Activated CD4-positive, alpha-beta T cell treated with anti-CD3 and anti-CD28 coated beads, Interleukin-2, amount 10 ng/mL, durations not matched to agents 7 days and 5 days (primary cell): ENCODE data around the gene MGMT. TPM values are rescaled to one million over a fixed set of nuclear protein-coding genes. Genes with fewer than 3 reads are reported as not detected.
A peak's percentile ranks its signal among the peaks of the same experiment; 100 is the strongest.

Experiments
- CTCF ChIA-PET: fragments of 350-600 bp; sonication (Branson Sonifier 250); formaldehyde crosslinking; loops from one replicate; lab custom pipeline; 2021; ENCODE audit warnings: antibody characterized with exemption; lab: Charles Lee
- POLR2A ChIA-PET: fragments of 350-600 bp; sonication (Branson Sonifier 250); formaldehyde crosslinking; loops from one replicate; lab custom pipeline; 2021; ENCODE audit warnings: antibody characterized with exemption; lab: Charles Lee
- DNase-seq: peaks from one replicate; pipeline ENCODE4 v3.0.0-alpha.2; 2020
- H3K27ac Mint-ChIP-seq: one replicate; pipeline ENCODE4 v1.8.0; 2021; ENCODE audit warnings: mild to moderate bottlenecking, moderate library complexity, mixed read lengths
- H3K27me3 Mint-ChIP-seq: one replicate; pipeline ENCODE4 v1.8.0; 2021; ENCODE audit warnings: mixed read lengths
- H3K36me3 Mint-ChIP-seq: one replicate; pipeline ENCODE4 v1.8.0; 2021; ENCODE audit warnings: low read depth, mixed read lengths
- H3K4me1 Mint-ChIP-seq: one replicate; pipeline ENCODE4 v1.8.0; 2021; ENCODE audit warnings: mixed read lengths
- H3K4me3 Mint-ChIP-seq: one replicate; pipeline ENCODE4 v1.8.0; 2021; ENCODE audit warnings: mild to moderate bottlenecking, moderate library complexity, mixed read lengths
- H3K9me3 Mint-ChIP-seq: one replicate; pipeline ENCODE4 v1.8.0; 2021; ENCODE audit warnings: mixed read lengths
- total RNA-seq, 2 experiments: library from RNA; stranded (reverse); gene quantifications; one replicate each; pipeline ENCODE4 v1.2.3, GENCODE V29; 2021

Gene MGMT
- total RNA-seq, 2 experiments from 2014 or later: 17.6 to 19.3 TPM

DNA sequence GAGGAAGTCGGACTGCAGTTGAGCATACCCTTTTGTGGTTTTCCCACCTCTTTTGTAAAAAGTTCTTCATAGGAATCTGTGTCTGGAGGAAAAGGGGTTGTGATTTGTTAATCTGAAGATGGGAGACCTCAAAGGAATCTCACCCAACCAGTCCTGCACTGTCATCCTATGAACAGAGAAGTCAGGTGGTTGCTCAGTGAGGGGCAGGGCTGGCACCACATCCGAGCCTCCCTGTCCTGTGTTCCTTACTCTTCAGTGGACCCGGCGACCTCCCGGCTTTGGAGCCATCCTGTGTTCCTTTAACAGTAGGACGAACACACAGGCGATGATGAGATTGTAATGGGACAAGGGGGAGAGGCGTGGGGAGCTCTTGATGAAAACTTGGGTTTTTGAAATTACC lies 2.8 kb upstream of the MGMT start:
- Mint-ChIP-seq H3K4me3 (no peak overlapping the region), H3K36me3 (no peaks in the 10 kb centered on the region), H3K9me3 (no peaks in the 10 kb centered on the region), H3K27me3 (no peaks in the 10 kb centered on the region), H3K27ac (no peak overlapping the region), H3K4me1 (peaks cover 9% of the 10 kb centered on the region)
- POLR2A ChIA-PET: interaction anchor here (0.6 kb wide), 1 partner anchor 329 kb away, joined by 4 read pairs; no protein-coding TSS in a partner anchor
- CTCF ChIA-PET: interaction anchor here (0.5 to 0.6 kb wide), 2 partner anchors 170 to 1085 kb away, joined by 3 to 4 read pairs; no protein-coding TSS in a partner anchor
- no peak for DNase-seq

GRCh38 chr10:129465796-129466702 lies 992 bp upstream of the MGMT start:
- ChIA-PET POLR2A (no interaction called here), CTCF (no interaction called here)
- H3K4me1 Mint-ChIP-seq: peaks cover 9% of the 10 kb centered on the region
- H3K27ac Mint-ChIP-seq: peak overlapping the region; percentile 74
- peak; percentile 8 for DNase-seq
- peak overlapping the region; percentile 66 for H3K4me3 Mint-ChIP-seq
- H3K36me3 Mint-ChIP-seq: no peaks in the 10 kb centered on the region
- no peaks in the 10 kb centered on the region for H3K9me3 Mint-ChIP-seq
- H3K27me3 Mint-ChIP-seq: no peaks in the 10 kb centered on the region

DNA sequence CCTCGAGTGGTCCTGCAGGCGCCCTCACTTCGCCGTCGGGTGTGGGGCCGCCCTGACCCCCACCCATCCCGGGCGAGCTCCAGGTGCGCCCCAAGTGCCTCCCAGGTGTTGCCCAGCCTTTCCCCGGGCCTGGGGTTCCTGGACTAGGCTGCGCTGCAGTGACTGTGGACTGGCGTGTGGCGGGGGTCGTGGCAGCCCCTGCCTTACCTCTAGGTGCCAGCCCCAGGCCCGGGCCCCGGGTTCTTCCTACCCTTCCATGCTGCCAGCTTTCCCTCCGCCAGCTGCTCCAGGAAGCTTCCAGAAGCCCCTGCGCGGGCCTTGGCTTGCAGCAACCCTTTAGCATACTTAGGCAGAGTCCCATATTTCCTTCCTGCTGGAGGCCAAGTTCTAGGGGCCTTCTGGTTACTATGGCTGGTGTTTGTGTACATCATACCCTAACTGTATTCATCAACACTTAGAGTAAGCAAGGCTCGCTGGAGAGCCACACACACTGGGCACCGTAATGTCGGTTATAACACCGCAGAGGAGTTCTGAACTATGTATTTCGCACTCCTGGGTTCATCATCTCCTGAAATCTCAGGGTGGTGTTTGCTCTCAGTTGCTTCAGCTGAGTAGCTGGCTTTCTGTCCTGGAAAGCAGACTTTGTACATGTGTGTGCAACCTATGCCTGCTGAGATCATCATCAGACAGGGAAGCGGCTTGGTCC lies 471 bp downstream of the MGMT start:
- no peak for DNase-seq
- Mint-ChIP-seq H3K36me3 (peaks cover 3% of the 10 kb centered on the region), H3K4me3 (peak overlapping the region; percentile 83), H3K27me3 (no peaks in the 10 kb centered on the region), H3K27ac (peak overlapping the region; percentile 90), H3K4me1 (peaks cover 9% of the 10 kb centered on the region), H3K9me3 (no peaks in the 10 kb centered on the region)
- POLR2A ChIA-PET: interaction anchor here (0.5 kb wide), 1 partner anchor 650 kb away, joined by 3 read pairs; no protein-coding TSS in a partner anchor
- CTCF ChIA-PET: no interaction called here

DNA sequence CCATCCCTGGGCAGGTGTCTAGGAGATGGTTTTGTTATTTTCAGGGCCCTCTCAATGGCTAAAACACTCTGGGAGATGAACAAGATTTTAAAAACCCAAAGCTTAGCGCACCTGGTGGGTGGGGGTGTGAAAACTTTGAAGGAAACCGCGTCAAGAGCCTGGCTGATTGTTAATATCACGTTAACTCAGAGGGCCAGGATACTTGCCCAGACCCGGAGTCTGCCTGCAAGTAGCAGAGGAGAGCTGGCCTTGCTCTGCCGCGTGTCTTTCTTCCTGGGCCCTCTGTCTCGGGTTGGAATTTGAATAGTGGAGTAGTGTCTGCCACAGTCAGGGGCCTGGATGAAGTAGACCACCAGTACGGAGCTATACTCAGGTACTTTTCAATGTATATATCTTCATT lies 1.1 kb downstream of the MGMT start:
- Mint-ChIP-seq H3K9me3 (no peaks in the 10 kb centered on the region), H3K4me3 (peak overlapping the region; percentile 83), H3K36me3 (peaks cover 3% of the 10 kb centered on the region), H3K27me3 (no peaks in the 10 kb centered on the region), H3K27ac (no peak overlapping the region), H3K4me1 (peaks cover 9% of the 10 kb centered on the region)
- CTCF ChIA-PET: no interaction called here
- no peak for DNase-seq
- POLR2A ChIA-PET: no interaction called here

DNA sequence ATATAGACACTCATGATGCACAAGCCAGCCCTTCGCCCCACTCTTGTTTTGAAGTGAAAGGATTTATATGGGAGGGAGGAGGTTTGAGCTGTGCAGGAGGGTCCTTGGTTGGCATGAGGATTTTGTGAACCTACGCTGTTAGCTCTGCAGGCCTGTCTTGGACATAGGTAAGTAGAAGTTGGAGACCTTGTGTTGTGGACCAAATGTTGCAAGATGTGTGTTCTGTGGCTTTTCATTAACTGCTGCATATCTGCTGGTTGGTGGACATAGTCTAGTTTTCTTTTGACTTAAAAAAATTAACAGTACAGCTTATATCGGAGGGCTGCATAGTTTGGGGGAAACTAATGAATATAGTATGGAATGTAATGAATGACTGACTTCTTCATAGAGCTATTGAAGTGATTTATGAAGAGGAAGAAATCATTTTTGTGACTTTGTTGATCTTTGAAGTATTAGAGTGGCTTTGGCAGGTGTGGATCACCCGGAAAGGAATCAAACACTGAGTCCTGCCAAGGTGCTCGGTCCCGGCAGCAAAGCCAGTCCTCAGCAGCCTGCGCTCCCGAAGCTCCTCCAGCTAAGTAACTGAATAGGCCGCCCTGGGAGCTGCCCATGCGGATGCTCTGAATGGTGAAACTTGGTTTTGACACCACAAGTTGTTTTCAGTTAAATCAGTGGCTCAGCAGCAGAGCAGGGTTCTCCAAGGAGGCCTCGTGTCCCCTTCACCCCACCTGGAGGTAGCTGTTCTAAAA lies 3.2 kb downstream of the MGMT start:
- H3K4me3 Mint-ChIP-seq: no peak overlapping the region
- DNase-seq: no peak
- no peak overlapping the region for H3K27ac Mint-ChIP-seq
- POLR2A ChIA-PET: no interaction called here
- no peaks in the 10 kb centered on the region for H3K9me3 Mint-ChIP-seq
- H3K27me3 Mint-ChIP-seq: no peaks in the 10 kb centered on the region
- peaks cover 5% of the 10 kb centered on the region for H3K36me3 Mint-ChIP-seq
- H3K4me1 Mint-ChIP-seq: peaks cover 9% of the 10 kb centered on the region
- CTCF ChIA-PET: no interaction called here

GRCh38 chr10:129471447-129472175 lies 4.6 kb downstream of the MGMT start:
- Mint-ChIP-seq H3K36me3 (peaks cover 5% of the 10 kb centered on the region), H3K4me1 (peaks cover 9% of the 10 kb centered on the region), H3K27me3 (no peaks in the 10 kb centered on the region), H3K4me3 (no peak overlapping the region), H3K27ac (no peak overlapping the region), H3K9me3 (no peaks in the 10 kb centered on the region)
- CTCF ChIA-PET: no interaction called here
- POLR2A ChIA-PET: no interaction called here
- DNase-seq: no peak

DNA sequence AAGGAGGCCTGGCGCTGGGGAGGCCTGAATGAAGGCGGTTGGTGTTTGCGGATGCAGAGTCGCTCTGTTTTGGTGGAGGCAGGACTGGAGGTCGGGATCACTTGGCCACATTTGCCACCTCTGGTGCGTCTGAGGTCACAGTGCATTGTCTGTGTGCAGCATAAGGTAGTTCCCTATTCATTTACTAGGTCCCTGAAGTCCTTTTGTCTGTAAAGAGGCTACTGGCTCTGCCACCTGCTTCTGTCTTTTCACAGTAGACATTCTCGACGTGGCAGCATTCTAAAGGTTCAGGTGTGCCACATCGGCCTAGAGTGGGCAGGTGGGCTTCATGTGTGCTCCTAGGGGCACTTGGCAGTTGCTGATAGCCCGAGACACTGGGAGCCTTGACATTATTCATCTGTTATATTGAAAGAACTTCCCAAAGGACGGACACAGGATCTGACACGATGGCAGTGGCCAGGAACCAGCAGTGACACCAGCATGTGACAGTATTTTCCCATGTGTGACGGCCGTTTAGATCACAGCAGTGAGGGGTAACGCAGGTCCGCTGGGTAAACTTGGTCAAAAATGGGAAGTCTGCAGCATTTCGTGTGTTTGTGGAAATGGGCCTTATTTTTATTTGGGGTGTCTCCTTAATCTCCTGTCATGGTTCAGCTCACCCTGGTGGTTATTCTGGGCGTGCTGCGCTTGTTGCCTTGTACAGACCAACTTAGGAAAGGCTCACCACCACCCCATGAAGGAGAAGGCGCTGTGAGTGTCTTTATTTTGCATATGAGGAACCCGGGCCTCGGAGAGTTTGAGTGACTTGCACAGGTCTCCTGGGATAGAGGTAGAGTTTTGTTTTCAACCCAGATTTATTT lies 5.9 kb downstream of the MGMT start:
- peaks cover 4% of the 10 kb centered on the region for H3K4me1 Mint-ChIP-seq
- POLR2A ChIA-PET: no interaction called here
- H3K4me3 Mint-ChIP-seq: no peak overlapping the region
- no peaks in the 10 kb centered on the region for H3K9me3 Mint-ChIP-seq
- CTCF ChIA-PET: no interaction called here
- H3K27ac Mint-ChIP-seq: no peak overlapping the region
- H3K36me3 Mint-ChIP-seq: peaks cover 5% of the 10 kb centered on the region
- no peaks in the 10 kb centered on the region for H3K27me3 Mint-ChIP-seq
- no peak for DNase-seq

- H3K4me1 Mint-ChIP-seq: no peaks in the 10 kb centered on the region
- peaks cover 2% of the 10 kb centered on the region for H3K9me3 Mint-ChIP-seq
- no peak overlapping the region for H3K4me3 Mint-ChIP-seq
- POLR2A ChIA-PET: no interaction called here
- H3K36me3 Mint-ChIP-seq: peaks cover 6% of the 10 kb centered on the region
- H3K27me3 Mint-ChIP-seq: no peaks in the 10 kb centered on the region
- CTCF ChIA-PET: no interaction called here
- H3K27ac Mint-ChIP-seq: no peak overlapping the region
- DNase-seq: no peak
Observed at GRCh38 chr10:129474642-129475041, 7.6 kb downstream of the MGMT start.

DNA sequence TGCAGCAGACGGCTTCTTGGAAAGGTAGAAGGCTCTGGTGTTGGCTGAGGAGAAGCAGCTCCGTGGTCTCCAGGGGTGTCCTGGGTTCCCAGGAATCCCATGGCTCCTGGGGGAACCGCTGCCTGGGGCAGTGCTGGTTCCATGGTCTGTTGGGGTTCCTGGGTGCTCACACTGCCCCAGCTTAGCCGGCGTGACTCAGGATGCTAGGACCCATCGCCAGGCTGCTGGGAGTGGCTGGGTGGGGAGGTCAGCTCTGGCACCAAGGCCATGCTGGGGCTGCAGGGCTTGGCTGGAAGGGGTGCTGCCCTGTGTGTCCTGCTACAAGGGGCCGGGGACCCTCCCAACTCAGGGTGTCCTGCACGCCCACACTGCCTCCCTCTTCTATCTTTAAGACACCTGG lies 9.4 kb downstream of the MGMT start:
- H3K9me3 Mint-ChIP-seq: peaks cover 13% of the 10 kb centered on the region
- no peak overlapping the region for H3K27ac Mint-ChIP-seq
- no peak for DNase-seq
- H3K4me3 Mint-ChIP-seq: no peak overlapping the region
- no peaks in the 10 kb centered on the region for H3K27me3 Mint-ChIP-seq
- ChIA-PET POLR2A (no interaction called here), CTCF (no interaction called here)
- H3K4me1 Mint-ChIP-seq: no peaks in the 10 kb centered on the region
- peaks cover 6% of the 10 kb centered on the region for H3K36me3 Mint-ChIP-seq

DNA sequence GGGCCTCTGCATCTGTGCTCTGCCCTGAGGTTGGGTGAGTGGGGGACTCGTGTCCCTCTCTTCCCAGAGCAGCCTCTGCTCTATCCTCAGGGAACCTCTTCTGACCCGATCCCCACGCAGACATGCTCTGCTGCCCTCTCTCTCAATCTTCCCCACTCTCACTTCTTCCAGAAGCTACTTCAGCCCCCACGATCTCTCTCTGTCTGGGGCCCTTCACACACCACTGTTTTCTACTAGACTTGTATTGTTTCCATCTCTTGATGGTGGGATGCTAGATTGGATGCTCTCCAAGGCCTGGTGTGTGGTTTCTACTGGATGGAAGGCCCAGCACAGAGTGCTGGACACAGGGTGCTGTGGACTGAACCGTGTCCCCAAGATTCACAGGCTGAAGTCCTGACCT lies 10.0 kb downstream of the MGMT start:
- ChIA-PET CTCF (no interaction called here), POLR2A (no interaction called here)
- Mint-ChIP-seq H3K36me3 (peaks cover 3% of the 10 kb centered on the region), H3K9me3 (peaks cover 18% of the 10 kb centered on the region), H3K4me3 (no peak overlapping the region), H3K27me3 (no peaks in the 10 kb centered on the region), H3K4me1 (peaks cover 3% of the 10 kb centered on the region), H3K27ac (no peak overlapping the region)
- no peak for DNase-seq

GRCh38 chr10:129481641-129482040 lies 14.6 kb downstream of the MGMT start:
- POLR2A ChIA-PET: no interaction called here
- Mint-ChIP-seq H3K4me3 (no peak overlapping the region), H3K9me3 (peaks cover 42% of the 10 kb centered on the region), H3K36me3 (peaks cover 15% of the 10 kb centered on the region), H3K27me3 (no peaks in the 10 kb centered on the region), H3K27ac (no peak overlapping the region), H3K4me1 (peaks cover 3% of the 10 kb centered on the region)
- no peak for DNase-seq
- CTCF ChIA-PET: no interaction called here
